NCI-H774 (cell line): Measurements from ENCODE around the gene FILIP1L.

Experiments used
- DNase-seq: peaks from one replicate; lab custom pipeline; 2025; lab: John Stamatoyannopoulos, UW

FILIP1L gene

DNA sequence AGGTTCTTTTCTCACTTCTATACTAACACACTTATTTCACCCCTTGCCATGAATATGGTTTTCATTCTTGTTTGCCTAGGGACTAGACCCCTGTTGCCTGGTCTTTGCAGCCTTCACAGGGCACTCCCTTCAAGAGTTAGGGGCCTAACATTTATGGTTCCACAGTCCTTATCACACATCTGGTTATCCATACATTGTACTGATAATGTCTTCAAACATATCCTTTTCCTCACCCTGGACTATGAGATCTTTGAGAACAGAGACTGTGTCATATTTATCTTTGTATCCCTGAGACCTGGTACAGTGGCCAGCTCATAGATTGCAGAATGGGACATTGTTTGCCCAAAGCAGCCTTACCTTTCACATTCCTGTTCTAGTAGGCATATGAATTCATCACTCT is 190.4 kb downstream of the FILIP1L start:
- DNase-seq = no peak

DNA sequence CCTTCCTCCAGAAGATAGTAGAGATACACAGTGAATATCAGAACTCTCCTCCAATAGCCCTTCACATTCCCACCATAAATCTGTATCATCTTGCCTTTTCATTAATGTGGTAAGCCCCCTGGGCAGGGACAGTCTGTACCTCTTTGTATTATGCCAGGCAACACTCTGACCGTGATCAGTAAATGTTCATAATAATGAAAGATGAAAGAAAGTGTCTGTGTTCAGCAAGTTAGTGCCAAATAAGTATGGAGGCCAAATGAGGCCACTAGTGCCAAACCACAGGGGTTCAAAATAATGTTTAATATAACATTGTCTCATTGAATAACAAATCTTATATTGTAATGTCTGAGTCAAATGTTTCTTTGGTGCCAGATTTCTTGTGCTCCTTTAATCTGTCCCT is 192.3 kb downstream of the FILIP1L start:
- DNase-seq = no peak

DNA sequence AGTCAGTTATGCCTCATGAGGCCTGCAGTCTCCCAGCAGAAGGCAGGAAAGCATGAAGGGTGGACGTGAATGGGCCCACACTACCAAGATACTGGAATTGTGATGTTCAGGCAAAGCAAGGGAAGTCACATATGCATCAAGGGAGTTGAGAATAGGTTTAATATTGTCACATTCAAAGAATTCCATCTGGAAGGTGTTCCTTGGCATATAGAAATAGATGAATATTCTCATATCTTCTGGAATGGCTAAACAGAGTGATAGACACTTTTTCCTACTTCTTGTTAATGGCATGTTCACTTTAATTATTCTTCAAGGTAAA is 193.0 kb downstream of the FILIP1L start:
- no peak for DNase-seq

DNA sequence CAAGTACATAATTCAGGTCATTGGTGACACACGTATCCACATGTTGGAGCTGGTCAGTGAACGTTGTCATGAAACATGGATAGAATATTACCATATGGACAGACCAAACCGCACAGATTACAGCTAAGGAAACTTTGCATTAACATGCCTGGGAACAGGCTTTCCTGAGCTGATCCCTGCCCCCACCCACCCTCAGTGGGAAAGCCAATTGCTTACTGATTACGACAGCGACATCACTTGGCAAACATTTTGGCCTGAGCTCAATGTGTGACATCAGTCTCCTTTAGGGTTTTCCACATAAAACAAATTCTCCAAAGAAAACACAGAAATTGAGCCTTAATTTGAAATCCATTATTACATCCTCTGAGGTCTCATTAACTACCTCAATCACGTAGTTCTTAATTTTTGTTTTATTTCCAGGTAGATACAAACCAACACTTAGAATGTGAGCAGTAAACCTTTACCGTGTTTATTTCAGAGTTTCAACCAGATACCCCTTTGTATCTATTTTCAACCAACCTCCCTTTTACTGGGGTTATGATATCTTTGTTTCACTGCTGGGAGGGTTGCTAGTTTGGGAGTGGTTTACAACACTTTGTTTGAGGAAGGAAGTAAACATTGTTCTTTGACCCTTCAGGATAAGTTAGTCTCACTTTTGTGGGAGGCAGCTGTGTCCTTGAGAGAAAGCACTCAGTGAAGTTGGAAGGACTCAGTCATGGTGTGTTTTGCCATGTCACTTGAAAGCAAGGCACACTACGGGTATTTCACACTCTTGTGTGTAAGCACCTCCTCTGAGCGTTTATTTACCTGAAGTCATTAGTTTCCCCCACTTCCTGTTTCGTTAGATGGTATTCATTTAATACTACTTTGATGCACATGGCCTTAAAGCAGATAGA is 193.6 kb downstream of the FILIP1L start:
- DNase-seq = peak; percentile 21

DNA sequence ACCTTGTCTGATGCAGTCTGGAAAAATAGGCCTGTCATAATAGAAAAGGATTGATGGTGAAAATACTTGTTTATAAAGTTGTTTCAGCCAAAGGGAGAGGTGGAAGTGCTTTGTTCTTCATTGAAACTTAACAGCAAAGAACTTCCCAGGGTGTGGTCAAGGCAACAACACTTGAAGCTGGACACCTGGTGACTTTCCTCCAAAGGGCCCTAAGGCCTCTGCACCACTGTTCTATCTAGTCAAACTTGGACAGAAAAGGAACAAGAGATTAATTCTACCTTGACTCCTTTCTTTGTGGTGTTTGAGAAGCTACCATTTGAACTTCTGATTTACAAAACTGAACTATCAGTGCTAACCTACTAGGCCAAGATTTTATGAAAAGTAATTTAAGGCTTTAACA is 194.6 kb downstream of the FILIP1L start:
- no peak for DNase-seq

DNA sequence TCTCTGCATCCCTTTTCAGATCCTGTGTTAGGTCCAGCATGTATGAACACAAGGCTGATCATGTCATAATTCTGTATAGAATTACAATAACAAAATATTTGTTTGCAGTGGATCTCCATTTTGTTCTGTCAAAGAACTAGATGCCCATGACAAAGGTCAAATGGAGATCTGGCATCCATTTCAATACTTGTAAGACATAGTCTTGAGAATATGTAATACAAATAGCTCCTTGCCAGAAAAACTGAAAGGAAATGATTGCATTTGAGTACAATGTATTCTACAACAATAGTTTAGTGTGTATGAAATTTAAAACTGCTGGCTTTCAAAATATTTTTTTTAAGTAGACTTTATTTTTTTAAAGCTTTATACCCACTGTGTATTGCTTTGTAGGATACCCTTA is 195.6 kb downstream of the FILIP1L start:
- DNase-seq = no peak

DNA sequence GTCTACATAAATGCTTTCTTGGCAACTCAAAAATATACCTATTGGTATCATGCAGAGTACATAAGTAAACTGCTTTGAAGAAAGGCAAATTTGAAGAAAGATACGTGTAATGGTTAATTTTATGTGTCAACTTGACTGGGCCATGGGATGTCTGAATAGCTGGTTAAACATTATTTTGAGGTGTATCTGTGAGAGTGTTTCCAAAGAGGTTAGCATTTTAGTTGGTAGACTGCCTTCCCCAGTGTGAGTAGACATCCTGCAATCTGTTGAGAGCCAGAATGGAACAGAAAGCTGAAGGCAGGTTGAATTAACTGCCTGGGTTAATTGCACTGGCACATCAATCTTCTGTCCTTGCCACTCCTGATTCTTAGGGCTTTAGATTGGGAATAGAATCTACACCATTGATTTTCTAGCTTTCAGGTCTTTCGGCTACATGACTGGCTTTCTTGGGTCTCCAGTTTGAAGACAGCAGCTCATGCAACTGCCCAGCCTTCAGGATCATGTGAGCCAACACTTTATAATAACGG is 198.3 kb downstream of the FILIP1L start:
- DNase-seq = no peak

DNA sequence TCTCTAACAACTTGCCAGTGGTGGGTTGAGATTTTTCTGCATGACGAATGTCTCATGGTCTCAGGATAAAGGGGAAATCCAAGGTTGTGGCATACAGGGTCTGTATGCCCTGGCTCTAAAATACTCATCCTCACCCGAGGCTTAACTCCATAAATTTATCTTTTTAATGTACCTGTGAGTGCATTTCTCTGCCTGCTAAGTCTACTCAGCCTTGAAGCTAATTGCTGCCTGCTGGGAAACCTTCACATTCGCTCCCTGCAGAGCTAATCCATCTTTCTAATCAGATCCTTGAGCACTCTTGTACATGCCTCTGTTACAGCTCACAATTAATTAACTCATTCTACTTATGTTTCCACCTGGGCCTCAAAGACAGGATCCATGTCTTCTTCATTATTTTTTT is 202.9 kb downstream of the FILIP1L start:
- DNase-seq = no peak

DNA sequence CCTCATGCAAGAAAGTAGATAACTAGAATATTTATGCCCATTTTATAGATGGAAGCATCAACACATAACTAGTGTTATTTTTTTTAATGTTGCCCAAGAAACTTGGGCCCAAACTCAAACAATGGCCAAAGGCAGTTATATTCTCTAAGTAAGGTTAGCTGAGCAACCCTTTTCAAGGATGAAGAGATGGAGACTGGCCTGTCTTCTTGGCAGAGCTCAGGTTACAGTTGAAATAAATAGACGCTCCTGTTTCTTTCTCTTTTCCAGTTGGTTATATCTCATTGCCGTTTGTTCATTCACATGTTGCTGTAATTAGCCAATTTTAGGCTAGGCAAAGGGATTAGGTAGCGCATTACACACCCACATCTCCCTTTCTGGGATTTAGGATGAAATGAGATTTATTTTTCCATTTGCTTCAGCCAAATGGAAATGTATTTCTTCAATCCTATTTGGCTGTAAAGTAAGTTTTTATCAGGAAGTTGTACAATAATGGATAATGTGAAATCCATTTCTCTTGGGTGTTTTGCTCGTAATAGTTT is 203.5 kb downstream of the FILIP1L start:
- no peak for DNase-seq

DNA sequence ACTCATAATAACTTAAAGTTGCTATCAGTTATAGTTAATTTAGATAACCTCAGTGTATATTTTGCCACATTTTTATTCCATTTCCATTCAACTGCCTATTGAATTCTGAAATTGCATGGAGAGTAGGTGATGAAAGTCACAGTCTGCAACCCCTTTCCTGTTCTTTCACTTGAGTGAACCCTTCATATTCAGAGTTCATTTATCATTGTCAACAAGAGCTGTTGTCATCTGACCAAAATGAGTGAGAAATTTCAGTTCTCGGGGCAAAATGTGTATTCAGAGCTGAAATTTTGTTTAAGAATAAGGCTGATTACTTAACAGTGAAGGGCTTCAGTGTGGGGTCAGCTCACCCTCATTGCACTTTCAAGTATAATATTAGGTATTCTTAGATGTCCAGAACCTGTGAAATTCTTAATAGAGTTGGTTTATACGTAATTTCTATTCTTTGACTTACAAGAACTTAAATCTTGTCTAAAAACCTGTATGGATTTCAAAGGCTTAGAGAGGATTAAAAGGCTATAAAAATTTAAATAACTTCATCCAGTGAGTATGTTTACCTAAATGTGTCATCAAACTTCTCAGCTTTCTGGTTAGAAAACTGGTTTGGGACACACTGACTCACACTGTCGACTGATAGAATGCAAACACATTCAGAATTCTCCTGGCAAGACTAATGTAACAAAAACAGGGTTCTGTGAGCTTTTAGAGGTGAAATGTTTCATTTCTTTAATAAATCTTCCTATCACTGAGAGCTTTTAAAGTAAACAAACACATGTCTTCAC is 204.4 kb downstream of the FILIP1L start:
- no peak for DNase-seq

DNA sequence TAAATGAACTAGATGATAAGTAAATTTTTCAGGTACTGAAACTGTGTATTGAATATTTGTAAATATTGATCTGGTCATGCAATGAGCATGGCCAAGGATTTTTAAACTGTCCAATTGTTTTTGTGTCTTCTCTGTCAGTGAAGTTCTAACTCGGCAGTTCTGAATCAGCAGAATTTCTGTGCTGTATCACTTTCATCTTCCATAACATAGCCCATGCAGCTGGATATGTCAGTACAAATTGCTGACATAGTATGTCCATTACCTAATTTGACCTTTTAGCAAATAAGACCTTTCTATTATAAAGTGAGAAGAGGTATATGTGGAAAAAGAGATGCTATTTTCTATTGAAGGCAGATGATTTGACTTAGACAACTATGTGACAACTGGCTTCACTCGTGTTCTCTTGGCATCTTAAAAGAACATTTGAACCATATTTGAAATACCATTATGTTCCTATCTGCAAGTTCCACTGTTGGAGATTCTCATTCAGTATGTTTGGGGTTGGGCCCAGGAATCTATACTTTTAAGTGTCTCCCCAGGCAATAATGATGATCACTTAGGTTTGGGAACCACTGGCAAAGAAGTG is 206.2 kb downstream of the FILIP1L start:
- no peak for DNase-seq

DNA sequence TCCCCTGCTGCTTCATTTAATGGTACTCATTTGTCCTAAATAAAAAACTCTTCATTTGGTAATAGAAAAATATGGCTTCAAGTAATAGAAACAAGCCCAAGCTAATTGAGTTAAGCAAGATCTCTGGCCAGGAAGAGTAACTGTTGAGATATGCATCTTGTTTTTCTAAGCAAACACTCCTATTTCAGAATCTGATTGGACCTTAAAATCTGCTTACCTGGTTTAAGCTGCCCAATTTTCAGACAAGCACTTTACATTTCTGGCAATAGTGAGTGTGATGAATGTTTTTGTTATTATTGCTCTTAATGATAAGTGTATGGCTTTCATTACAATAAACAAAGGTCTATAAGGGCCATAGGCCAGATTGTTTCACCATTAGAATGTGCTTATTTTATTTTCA is 210.4 kb downstream of the FILIP1L start:
- DNase-seq = no peak

DNA sequence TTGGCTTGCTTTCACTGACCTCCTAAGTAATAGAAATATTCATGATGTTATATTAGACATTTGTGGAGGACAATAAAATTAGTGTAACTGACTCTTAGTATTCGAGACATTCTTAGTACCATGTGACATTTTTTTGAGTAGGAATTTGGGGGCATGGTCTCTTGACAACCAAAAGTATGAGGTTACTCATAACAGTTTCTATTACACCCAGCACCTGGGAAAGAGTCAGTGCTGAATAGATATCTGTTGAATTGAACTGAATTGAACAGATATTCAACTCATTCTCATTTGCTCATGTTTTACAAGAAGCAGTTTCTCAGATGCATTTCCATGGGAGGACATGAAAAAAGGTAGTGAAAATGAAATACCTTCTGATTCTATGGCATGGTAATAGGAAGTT is 212.2 kb downstream of the FILIP1L start:
- no peak for DNase-seq

DNA sequence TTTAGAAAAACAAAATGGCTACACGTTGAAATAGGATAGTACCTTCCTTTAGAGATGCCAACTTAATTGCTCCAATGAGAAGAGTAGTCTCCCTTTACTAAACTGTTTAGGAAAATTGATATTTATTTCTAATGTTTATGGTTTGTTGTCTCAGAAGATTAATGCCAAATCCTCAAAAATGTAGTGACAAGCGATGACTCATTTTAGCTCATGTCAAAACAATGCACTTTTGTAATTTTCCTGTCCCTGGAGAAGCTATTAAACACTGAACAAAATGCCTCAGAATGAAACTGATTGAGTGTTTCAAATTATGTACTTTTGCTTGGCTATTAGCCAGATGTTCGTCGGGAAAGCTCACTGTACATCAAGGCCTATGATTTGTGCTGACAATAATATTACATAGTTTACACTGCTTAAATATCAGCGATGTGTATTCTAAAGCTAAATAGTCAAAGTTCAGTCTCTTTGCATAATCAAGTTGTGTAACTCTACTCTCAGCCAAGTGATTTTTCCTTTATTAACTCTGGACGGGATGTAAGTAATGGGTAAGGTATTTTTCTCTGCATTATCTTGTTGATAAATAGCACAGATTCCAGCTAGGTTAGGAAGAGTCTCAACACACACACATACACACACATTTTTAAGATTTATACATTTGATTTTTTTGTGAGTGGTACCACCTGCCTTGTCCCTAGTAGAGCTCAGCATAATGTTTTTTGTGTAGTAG is 212.9 kb downstream of the FILIP1L start:
- DNase-seq = peak; percentile 17

DNA sequence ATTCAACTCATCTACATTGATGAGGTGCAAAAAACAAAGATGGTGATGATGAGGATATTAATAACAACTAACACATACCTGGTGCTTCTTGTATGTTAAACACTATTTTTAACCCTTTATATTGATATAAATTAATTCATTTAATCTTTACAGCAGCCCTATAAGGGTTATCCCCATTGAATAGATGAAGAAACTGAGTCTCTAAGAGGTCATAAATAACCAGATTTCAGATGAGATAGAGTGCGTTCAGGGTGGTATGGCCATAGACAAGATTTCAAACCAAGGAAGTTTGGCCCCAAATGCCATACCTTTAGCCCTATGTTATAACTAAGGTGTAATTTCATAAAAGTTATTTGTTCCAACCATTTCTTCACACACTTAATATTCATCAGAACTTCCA is 214.1 kb downstream of the FILIP1L start:
- no peak for DNase-seq

DNA sequence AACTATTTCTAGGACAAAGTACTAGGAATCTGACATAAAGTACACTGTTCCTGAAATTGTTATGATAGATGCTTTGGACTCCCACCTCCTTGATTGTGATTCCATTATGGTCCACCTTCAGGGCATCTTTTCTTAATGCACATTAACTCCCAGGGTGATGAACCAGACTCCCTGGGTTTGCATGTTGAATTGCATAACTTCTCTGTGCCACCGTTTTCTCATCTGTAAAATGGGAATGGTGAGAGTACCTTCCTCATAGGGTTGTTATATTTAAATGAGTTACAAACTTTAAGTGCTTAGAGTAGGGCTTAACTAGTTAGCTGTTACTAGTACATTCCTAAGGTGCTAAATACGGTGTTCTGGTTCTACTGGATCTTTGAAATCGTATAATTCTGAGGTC is 214.7 kb downstream of the FILIP1L start:
- DNase-seq = no peak

DNA sequence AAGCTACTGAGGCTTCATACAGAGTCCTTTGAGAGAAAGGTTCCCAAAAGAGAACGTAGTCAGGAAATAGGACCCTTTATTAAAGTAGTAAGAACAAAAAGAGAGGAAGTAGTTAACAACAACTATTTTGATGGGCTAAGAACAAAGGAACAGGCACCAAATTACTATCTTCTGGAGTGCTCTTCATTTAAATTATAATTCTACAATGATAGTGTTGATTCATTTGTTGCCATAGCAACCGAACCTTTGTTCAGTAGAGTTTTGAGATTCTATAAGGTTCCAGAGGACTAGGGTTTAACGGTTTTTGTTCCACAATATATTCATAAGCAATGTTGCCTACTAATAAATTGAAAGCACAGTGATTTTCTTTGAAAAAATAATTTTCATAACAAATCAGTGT is 217.8 kb downstream of the FILIP1L start:
- DNase-seq = no peak

DNA sequence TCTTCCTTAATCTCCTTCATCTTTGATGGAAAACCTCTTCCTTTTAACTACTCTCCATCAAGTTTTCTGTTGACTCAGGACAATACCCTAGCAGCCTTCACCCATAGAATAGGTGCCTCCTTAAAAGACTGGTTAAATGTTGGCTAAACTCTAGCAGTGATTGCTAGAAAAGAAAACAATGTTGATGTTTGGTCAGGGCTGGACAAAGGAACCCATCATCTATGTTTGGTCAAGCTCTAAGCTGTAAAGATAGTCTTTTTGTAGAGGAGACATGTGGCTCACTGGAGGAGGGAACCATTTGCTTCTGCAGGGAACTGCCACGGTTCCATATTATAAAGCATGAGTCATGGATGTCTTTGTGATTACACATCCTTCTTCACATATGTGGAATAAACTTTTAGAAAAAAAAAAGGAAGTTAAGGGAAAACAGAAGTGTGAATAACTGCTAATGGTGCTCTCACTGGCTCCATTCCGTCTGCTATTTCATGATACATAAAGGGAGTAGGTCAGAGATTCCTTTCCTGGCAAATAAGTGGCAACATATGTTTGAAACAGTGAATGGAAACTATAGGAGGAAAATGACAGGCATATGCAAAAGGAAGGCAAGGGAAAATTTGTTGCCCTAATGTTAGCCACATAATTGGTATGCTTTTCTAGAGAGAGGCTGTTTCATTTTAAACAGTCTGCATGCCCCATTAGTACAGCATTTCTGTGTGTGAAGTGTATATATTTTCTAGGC is 218.4 kb downstream of the FILIP1L start:
- peak; percentile 13 for DNase-seq

DNA sequence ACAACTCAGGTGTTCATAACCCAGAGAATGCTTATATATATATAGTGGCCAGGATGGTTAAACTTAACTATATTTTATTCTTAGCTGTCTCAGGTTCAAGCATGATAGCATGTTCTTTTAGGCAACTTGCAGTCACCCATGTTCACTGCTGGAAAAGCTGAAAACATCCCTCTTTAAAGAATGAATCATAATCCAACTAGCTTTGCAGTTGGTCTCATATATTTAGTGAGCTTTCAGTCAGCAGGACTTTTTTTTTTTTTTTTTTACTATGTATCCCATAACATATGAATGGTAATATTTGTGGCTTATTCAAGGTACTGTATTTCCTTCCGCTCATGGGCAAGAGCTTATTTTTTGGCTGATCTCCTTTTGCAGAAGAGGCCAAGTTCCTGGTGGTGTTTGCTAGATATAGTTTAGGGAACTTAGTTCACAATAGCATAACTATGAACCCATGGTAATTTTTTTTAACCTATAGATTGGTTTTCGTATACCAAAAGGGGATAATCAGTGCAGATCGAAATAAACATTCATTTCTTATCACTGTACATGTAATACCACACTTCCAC is 219.1 kb downstream of the FILIP1L start:
- no peak for DNase-seq

DNA sequence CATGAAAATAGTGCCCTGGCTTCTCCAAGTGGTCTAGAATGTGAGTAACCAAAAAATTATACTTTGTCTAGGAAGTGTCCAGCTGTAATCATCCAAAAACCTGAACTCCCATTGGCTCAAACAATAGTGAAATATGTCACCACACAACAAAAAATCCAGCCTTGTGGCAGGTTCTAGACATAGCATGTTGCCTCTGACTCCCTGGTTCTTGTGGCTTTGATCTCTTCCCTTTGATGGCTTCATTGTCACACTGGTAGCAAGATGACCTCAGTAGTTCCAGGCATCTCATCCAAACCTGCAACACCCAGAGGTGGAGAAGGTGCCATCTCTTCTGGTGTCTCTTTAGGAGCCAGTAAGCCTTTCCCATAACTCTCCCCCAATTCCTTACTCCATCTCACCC is 222.0 kb downstream of the FILIP1L start:
- DNase-seq = no peak
